GM18517 (cell line): ENCODE results near the gene MPP3.
"Not testable (repeated sequence)": the region's sequence is repeated elsewhere in the genome, so short reads cannot be mapped to it uniquely, and the experiment has no call there.

Experiments used
- ATAC-seq: cut with Tn5 transposase; IDR thresholded peaks from one replicate; pipeline ENCODE4 v1.9.1; 2021; ENCODE audit warnings: mild to moderate bottlenecking, moderate library complexity; ENCODE audit not compliant: unreplicated experiment

MPP3 gene

GRCh38 chr17:43810226-43810715 lies 22.7 kb downstream of the MPP3 start:
- no peak for ATAC-seq

- no peak for ATAC-seq
These were observed 23.8 kb downstream of the MPP3 start for GRCh38 chr17:43809121-43809520.

- no peak for ATAC-seq
These were observed 24.9 kb downstream of the MPP3 start for GRCh38 chr17:43808076-43808475.

- no peak for ATAC-seq
These were observed 27.8 kb downstream of the MPP3 start for GRCh38 chr17:43805117-43805516.

- ATAC-seq, result no peak
These were observed 29.2 kb downstream of the MPP3 start for GRCh38 chr17:43803758-43804157.

GRCh38 chr17:43801844-43802243 lies 31.1 kb downstream of the MPP3 start:
- no peak for ATAC-seq

GRCh38 chr17:43800736-43801135 lies 32.2 kb downstream of the MPP3 start:
- ATAC-seq, result no peak

GRCh38 chr17:43799047-43799446 lies 33.9 kb downstream of the MPP3 start:
- ATAC-seq, result no peak

- ATAC-seq, result not testable (repeated sequence)
These were observed 34.9 kb downstream of the MPP3 start for GRCh38 chr17:43798024-43798423.

- not testable (repeated sequence) for ATAC-seq
These were observed 40.3 kb downstream of the MPP3 start for GRCh38 chr17:43792668-43793067.

GRCh38 chr17:43791589-43791988 lies 41.4 kb downstream of the MPP3 start:
- no peak for ATAC-seq

- ATAC-seq, result no peak
These were observed 42.5 kb downstream of the MPP3 start for GRCh38 chr17:43790311-43790940.

- ATAC-seq, result no peak
These were observed 43.5 kb downstream of the MPP3 start for GRCh38 chr17:43789482-43789881.

GRCh38 chr17:43788540-43788939 lies 44.4 kb downstream of the MPP3 start:
- ATAC-seq, result no peak

GRCh38 chr17:43787728-43788127 lies 45.2 kb downstream of the MPP3 start:
- no peak for ATAC-seq

- ATAC-seq, result no peak
These were observed 48.3 kb downstream of the MPP3 start for GRCh38 chr17:43784628-43785101.

- ATAC-seq, result no peak
These were observed 48.9 kb downstream of the MPP3 start for GRCh38 chr17:43784068-43784467.

- no peak for ATAC-seq
These were observed 49.8 kb downstream of the MPP3 start for GRCh38 chr17:43782913-43783680.

GRCh38 chr17:43780135-43780534 lies 52.8 kb downstream of the MPP3 start, which contains the start of gene CFAP97D1:
TSS of gene CFAP97D1 (plus strand) at chr17:43780435. CDS start at chr17:43780463, 28 bp downstream.
- no peak for ATAC-seq

- ATAC-seq, result no peak
These were observed 53.5 kb downstream of the MPP3 start for GRCh38 chr17:43779145-43780125.
